Amygdala (tissue), 56 donors: ENCODE data around the gene CASP3.
"Not testable (repeated sequence)": the region's sequence is repeated elsewhere in the genome, so short reads cannot be mapped to it uniquely, and the experiment has no call there.

Experiments
- DNase-seq, 56 donors: peaks; one replicate each; lab custom pipeline; 2025; lab: John Stamatoyannopoulos, UW

The CASP3 gene

GRCh38 chr4:184598753-184599491, 50.3 kb downstream of the CASP3 start:
- DNase-seq, result no peak

- no peak for DNase-seq
These were observed 52.5 kb downstream of the CASP3 start for GRCh38 chr4:184596617-184597185.

- DNase-seq, result no peak
These were observed 53.1 kb downstream of the CASP3 start for GRCh38 chr4:184596044-184596616.

GRCh38 chr4:184595430-184595829, 53.8 kb downstream of the CASP3 start:
- no peak for DNase-seq

- DNase-seq, result no peak
These were observed 55.8 kb downstream of the CASP3 start for GRCh38 chr4:184593461-184593860.

- DNase-seq, result not testable (repeated sequence)
These were observed 57.4 kb downstream of the CASP3 start for GRCh38 chr4:184591747-184592270.

- no peak for DNase-seq
These were observed 58.1 kb downstream of the CASP3 start for GRCh38 chr4:184591070-184591677.

- DNase-seq, result peak in 14 of 56 donors; percentile 0 to 38 (median 13)
These were observed 59.1 kb downstream of the CASP3 start for GRCh38 chr4:184590196-184590595.

GRCh38 chr4:184588893-184589292, 60.4 kb downstream of the CASP3 start:
- peak in 8 of 56 donors; percentile 1 to 19 (median 8) for DNase-seq

- DNase-seq, result peak in 12 of 56 donors; percentile 2 to 50 (median 17)
These were observed 61.5 kb downstream of the CASP3 start for GRCh38 chr4:184587701-184588100.

- no peak for DNase-seq
These were observed 62.0 kb downstream of the CASP3 start for GRCh38 chr4:184587221-184587620.

GRCh38 chr4:184583738-184584502, 65.3 kb downstream of the CASP3 start:
- DNase-seq, result no peak
